Astrocyte of the cerebellum (primary cell): ENCODE measurements around the gene SLC6A1.

Experiments used
- DNase-seq: peaks from one replicate; pipeline ENCODE4 v3.0.0-alpha.2; 2011; ENCODE audit warnings: low read depth
- H3K4me3 ChIP-seq: 2 replicates; pipeline ENCODE4 v1.5.1; 2011; ENCODE audit warnings: mild to moderate bottlenecking, low read depth, low read length, moderate library complexity
- CTCF ChIP-seq: IDR thresholded peaks from 2 replicates; pipeline ENCODE4 v1.5.1; 2012; ENCODE audit warnings: low read length, low read depth, moderate library complexity, mild to moderate bottlenecking; ENCODE audit errors: missing control alignments
- in situ Hi-C: cut with HindIII; loops from 2 replicates; pipeline ENCODE4 v1.10.0; 2017; ENCODE audit warnings: low sequenced_read_pairs

SLC6A1 gene

GRCh38 chr3:10988001-10988665 lies 4.4 kb upstream of the SLC6A1 start:
- in situ Hi-C loops, result no loop called here
- no peak overlapping the region for H3K4me3 ChIP-seq
- DNase-seq, result no peak
- TF ChIP-seq CTCF, result no peak

- no peak for TF ChIP-seq CTCF
- in situ Hi-C loops, result no loop called here
- no peak for DNase-seq
- no peak overlapping the region for H3K4me3 ChIP-seq
Observed at GRCh38 chr3:10988991-10989484, 3.5 kb upstream of the SLC6A1 start.

GRCh38 chr3:10992943-10993728 lies 588 bp downstream of the SLC6A1 start:
- in situ Hi-C loops, result no loop called here
- DNase-seq, result no peak
- H3K4me3 ChIP-seq, result no peak overlapping the region
- no peak for TF ChIP-seq CTCF

GRCh38 chr3:10993729-10994065 lies 1.1 kb downstream of the SLC6A1 start:
- no peak for TF ChIP-seq CTCF
- in situ Hi-C loops, result no loop called here
- DNase-seq, result no peak
- H3K4me3 ChIP-seq, result no peak overlapping the region

- H3K4me3 ChIP-seq, result no peak overlapping the region
- in situ Hi-C loops, result no loop called here
- TF ChIP-seq CTCF, result no peak
- no peak for DNase-seq
Observed at GRCh38 chr3:10994306-10994705, 1.8 kb downstream of the SLC6A1 start.

GRCh38 chr3:10995871-10996270 lies 3.3 kb downstream of the SLC6A1 start:
- TF ChIP-seq CTCF, result no peak
- H3K4me3 ChIP-seq, result no peak overlapping the region
- in situ Hi-C loops, result no loop called here
- DNase-seq, result no peak
